ENCODE results near the gene AMOTL1.

Gene AMOTL1

DNA sequence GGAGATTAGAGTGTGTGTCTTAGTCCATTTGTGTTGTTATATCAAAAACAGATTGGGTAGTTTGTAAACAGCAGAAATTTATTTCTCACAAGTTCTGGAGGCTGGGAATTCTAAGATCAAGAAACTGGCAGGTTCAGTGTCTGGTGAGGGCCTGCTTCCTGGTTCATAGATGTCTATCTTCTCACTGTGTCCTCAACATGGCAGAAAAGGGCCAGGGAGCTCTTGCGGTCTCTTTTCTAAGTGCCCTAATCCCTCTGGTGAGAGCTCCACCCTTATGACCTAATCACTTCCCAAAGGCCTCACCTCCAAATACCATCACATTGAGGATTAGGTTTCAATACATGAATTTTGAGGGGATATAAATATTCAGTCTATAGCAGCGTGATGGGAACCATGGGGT, 25.5 kb upstream of the AMOTL1 start:
- no peak for DNase-seq

DNA sequence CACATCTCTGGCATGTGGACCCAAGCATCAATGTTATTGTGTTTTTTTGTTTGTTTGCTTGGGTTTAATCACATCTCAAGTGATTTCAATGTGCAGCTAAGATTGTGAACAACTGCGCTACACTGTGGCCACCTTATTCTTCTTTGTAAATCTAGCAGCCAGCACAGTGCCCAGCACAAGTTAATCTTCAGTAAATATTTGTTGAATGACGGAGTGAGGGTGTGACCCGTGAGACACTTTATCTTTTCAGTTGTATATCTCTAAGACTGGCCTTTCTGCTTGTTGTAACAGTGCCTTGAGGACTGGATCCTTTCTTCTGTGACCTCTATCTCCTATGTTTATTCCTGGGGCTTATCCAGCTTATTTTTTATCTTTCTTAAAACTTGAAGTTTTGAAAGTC, 21.4 kb upstream of the AMOTL1 start:
- DNase-seq, result no peak

DNA sequence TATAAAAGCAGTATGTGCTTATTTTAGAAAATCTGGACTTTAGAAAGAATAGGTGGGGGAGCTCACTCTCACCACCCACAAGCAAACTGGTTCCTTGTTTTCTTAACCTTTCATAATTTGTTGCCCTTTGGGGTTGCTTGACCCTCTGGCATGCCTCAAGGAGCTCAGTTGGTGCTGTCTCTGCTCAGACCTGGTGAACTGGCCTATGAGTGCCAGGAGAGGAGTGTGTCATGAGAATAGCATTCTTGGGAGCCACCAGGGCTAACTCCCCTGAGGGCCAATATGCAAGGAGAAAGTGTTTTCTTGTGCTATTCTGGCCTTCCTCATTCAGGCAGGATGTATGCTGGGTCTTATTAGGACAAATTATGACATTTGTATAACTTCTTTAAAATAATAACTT, 21.0 kb upstream of the AMOTL1 start:
- no peak for DNase-seq

DNA sequence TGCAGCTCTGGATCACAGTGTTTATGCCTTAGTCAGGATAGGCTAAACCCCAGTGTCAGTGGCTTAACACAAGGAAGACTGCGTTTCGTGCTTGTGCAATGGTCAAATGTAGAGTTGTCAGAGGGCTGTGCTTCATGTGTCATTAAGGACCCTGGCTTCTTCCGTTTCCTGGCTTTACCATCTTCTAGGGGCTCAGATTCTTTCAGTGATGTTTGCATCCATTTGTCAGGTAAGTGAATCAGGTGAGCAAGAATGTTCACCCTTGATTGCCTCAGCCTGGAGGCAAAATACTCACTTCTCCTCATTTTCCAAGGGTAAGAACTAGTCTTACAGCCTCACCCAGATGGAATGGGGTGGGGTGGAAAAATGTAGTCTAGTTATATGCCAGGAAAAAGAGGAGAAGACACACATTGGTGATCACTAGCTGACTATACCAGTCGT, 20.5 kb upstream of the AMOTL1 start:
- no peak for DNase-seq

DNA sequence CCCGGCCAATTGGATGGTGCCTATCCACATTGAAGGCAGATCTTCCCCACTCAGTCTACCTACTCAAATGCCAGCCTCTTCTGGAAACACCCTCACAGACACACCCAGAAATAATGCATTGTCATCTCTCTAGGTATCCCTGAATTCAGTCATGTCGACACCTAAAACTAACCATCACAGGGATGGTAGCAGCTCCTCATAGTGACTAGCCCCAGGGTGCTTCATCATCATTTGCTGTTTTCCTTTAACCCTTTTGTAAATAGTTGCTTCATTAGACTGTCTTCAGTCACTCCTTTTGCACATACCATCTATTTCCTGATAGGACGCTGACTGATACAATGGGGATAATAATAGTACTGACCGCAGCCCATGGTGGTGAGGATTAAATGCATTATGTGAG, 18.8 kb upstream of the AMOTL1 start:
- no peak for DNase-seq

DNA sequence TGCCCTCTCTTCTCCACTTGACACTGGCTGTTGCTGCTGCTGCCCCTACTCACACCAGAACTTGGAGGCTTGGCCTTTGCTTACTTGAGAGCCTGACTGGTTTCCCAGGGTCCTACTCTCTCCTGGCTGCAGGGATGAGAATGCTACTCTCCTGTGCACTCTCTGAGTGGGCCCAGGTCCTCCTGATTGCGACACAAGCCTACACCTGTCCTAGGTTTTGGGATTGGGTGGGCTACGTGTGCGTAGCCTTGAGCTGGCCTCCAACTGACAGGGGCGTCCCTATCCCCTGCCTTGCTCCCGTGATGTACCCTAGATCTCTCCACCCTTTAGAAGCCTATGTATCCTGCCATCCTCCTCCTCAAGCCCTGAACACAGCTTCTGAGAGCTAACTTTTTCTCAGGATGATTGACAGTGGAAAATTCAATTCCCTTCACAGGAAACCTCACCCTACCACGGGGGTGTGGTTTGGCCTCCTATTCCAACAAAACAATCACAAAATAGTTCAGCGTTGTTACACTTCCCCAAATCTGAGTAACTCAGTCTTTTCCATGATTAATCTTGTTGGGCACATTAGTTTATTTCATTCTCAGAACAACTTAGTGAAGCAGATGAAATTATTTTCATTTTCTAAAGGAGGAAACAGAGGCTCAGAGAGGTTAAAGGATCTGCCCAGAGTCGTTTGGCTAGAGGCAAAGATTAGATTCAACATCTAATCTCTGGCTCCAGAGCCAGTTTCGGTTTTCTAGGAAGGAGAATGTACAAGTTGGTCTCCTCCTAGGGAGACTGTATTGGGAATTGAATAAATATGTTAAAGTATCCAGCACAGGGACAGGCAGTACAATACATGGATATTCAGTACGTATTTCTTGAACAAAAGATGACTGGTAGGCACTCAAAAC, 17.6 kb upstream of the AMOTL1 start:
- no peak for DNase-seq

DNA sequence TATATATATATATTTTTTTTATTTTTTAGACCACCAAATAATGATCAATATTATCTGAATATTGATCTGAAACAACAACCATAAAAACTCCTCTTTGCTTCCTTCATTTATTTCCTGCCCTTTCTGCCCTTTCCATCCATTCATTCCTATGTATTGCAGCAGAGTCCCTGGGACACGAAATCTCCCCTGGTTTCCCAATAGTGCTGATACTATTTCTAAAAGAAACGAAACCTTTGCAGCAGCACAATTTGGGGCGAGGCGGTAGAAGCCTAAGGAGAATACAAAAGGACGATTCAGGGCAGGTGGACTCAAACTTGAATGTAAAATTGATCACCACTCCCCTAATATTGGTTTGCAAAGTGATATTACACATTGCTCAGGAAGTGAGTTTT, 16.9 kb upstream of the AMOTL1 start:
- DNase-seq, result no peak

DNA sequence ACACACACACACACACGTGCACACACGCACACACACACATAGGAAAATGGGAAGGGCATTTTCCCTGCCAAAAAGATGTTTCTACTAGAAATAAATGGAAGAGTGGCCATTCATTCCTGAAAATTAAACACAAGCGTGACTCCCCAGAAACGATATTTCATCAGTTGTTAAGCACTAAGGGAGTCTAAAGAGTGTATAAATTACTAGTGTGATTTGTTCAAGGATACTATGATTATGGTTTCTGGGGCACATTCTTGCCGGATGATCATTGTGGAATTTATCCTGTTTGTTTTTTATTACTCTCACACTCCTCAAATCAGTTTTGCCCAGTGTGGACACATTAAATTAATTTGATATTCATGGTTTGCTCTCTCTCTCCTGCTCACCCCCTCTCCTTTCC, 16.4 kb upstream of the AMOTL1 start:
- no peak for DNase-seq

DNA sequence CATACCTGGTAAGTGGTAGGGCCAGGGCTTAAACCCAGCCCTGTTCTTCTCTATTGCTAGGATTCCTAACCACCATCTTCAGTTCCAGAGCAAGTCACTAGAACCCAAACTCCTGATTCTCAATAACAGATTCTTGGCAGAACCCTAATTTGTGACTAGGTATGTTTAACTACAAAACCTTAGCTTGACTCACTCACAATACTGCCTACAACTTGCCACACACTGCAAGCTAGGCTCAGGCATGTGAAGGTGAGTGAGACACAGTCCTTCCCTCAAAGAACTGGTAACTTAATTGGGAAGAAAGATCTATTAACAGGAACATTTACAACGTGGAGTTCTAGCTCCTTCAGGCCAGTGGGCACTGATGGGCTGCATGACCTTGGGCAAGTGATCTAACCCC, 14.5 kb upstream of the AMOTL1 start:
- no peak for DNase-seq

DNA sequence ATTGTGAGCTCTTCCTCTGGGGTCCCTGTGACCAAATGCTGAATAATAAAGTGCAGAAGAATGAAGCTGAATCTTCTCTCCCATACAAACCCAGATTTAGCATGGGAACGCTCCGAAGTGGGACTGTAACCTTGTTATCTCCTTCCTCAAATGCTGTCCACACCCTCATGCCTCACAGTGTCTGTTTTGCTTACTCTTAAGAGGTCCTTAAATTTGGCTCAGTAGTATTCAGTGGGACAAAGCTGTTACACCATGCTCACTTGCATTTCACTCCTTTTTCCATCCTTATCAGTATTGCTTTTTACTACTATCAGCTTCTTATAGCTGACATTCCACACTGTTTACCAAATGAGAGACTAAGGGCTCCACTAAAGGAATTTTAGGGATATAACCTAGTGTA, 13.8 kb upstream of the AMOTL1 start:
- DNase-seq, result no peak

DNA sequence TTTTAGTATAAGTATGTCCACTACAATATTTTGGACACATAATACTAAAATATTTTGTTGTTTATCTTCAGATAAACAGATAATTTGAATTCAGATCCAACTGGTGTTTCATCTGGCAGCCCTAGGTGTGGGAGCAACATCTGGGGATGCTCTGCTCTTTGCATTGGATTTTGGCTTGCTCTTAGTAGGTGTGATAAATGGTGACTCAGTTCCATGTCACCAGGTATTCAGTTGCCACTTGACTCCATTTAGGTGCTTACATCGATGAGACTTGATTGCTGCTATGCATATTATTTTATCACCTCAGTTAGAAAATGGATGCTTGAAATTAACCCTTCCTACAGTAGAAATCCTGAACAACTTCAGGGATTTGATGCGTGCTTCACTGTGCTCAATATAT, 13.3 kb upstream of the AMOTL1 start:
- no peak for DNase-seq

DNA sequence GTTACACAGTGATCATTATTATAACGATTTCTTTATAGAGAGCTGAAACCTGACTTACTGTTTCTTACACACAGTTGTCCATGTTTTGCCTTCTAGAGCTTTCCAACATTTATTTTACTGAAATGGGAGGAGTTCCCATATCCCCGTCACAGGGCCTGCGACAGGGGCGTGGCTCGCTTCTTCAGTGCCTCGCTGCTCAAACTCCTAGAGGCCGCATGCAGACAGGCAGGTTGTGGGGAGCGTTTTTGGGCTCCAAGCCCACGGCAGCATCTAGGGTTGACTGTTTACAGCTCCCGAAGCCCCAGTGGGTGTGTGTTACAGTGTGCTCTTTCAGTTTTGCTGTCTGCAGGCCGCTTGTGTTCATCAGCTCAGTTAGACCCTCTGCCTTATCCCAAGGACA, 12.7 kb upstream of the AMOTL1 start:
- DNase-seq, result no peak

DNA sequence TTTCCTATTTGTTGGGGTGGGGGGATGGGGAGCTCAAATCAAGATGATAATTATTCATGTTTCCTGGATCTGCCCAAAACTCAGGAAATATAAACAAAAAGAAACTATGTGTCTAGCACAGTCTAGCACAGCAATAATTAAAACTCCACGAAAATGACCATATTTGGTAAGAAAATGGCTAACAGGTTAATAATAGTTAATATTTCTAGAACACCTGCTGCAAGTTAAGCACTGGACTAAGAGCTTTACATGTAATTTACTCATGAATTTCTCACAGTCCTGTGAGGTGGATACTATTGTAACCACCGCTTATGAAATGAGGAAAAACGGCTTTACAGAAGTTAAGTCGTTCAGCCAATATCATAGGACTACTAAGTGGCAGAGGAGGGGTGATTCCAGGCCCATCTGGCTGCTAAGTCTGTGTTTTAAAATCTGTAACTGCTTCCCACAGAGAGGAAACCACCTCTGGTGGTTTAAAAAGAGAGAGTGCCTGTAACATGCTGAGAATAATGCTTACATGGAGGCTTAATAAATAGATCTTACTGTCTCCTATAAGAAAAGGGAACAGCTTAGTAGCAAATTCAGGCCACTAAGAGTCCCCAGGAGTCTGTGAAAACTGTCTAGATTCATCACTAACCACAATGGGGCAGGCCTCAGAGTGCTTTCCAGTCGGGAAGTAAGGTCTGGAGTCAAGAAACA, 11.0 kb upstream of the AMOTL1 start:
- no peak for DNase-seq

DNA sequence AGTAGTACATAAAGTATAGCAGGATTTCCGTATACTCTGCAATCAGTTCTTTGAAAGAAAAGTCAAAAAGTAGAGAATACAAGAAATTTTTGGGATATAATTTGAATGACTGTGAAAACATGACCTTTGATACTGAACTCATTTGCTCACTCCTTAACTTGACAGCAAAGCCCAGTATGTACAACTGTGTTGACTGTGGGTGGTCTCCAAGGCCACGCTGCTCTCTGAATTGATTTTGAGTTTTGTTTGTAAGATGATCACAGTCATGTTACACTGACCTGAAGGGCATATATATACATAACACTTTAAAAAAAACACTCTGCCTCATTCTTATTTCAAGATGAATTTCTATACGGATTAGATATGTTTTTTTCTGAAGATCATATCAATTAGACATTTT, 9.5 kb upstream of the AMOTL1 start:
- DNase-seq, result no peak

DNA sequence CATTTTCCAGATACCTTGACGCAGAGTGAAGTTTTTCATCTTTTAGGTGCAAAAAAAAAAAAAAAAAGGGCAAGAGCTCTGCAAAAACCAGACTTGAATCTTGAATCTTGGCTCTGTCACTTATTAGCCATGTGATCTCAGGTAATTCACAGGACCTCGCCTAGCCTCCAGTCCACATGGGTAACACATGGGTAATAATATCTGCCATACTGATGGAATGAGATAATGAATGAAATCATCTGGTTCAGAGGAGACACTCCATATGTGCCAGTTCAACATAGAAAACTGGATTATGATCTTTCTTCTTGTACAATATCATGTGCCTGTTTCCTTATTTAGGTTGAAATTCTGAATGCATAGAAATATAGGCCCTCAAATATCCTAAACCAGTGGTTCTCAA, 8.6 kb upstream of the AMOTL1 start:
- no peak for DNase-seq

DNA sequence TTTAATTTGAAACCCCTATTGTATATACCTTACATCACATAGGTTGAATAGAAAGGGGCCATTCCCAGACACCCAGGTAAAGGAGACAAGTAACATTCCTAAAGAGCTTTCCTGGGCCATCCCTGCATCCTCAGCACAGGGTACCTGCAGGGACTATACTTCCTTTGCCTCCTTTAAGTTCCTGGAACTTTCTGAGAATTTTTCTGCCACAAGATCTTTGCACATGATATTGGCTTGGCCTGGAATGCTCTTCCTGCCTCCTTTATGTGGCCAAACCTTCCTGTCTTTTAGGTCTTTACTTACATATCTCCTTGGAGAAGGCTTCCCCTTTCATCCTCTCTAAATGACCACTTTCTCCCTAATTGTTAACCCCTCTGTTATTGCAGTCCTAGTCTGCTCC, 7.9 kb upstream of the AMOTL1 start:
- no peak for DNase-seq

DNA sequence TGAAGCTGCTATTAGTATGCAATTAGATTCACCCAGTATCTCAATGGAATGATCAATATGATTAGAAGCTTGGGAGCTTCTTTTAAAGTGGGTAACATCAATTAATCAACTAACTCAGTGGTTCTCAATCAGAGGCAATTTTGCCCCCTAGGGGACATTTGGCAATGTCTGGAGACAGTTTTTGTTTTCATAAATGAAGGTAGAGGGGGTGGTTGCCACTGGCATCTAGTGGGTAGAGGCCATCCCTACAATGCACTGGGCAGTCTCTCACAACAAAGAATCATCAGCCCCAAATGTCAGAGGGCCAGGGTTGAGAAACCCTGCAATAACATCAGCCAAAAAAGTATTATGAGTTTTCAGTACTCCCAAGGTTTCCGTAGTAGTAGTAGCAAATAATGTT, 5.9 kb upstream of the AMOTL1 start:
- no peak for DNase-seq

DNA sequence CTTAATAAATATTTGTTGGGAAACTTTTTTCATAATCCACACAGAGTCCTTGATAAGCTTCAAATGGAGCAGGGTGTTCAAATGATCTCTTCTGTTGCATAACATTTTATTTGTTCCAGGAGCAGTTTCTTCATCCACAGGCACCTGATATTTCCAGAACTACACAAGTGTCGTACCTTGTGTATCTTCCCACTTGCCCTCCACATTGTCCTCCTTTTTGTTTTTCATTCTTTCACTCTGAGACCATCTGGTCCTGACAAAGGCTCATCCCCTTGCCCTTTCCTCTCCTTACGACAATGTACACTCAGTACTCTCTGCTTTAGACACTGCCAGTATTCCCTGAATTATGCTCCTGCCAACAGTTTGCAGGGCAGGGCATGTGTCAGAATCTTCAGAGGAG, 5.2 kb upstream of the AMOTL1 start:
- DNase-seq, result no peak

DNA sequence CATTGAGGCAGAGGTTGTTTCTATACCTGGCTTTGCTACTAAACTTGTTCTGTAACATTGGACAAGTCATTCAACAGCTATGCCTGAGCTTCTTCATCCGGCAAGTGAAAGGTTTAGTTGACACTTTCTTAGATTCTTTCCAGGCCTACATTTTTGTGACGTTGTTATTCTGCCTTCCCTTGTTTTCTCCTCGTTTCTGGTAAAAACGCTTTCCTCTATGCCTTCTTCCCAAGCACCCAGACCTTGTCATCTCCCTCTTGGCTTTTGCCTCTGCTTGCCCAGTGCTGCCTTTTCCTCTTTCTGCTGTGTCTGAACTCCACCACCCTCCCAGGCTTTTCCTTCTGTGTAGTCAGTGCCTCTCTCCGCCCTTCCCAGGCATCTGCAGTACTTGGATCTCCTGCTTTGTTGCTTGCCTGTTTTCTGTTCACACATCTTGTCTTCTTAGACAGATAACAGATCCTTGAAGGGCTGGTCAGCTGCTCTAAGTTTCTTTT, 1.4 kb upstream of the AMOTL1 start:
- DNase-seq, result no peak

DNA sequence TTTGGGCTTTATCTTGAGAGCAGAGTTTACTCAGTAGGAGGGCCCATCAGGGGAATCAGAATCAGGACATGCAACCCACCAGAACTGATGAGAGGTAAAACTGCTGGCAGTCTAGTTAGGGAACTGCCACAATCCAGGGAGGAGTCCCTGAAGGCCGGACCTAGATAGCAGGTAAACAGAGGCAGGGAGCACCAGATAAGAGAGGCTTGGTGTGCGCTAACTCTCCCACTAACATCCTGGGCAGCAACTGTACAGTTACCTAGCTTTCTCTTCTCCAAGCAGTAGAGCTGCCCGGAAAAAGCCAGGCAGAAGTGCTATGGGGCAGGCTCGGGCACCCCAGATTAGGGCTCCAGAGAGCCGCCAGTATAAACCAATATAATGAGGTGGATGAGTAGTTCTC, 865 bp upstream of the AMOTL1 start:
- DNase-seq, result no peak

DNA sequence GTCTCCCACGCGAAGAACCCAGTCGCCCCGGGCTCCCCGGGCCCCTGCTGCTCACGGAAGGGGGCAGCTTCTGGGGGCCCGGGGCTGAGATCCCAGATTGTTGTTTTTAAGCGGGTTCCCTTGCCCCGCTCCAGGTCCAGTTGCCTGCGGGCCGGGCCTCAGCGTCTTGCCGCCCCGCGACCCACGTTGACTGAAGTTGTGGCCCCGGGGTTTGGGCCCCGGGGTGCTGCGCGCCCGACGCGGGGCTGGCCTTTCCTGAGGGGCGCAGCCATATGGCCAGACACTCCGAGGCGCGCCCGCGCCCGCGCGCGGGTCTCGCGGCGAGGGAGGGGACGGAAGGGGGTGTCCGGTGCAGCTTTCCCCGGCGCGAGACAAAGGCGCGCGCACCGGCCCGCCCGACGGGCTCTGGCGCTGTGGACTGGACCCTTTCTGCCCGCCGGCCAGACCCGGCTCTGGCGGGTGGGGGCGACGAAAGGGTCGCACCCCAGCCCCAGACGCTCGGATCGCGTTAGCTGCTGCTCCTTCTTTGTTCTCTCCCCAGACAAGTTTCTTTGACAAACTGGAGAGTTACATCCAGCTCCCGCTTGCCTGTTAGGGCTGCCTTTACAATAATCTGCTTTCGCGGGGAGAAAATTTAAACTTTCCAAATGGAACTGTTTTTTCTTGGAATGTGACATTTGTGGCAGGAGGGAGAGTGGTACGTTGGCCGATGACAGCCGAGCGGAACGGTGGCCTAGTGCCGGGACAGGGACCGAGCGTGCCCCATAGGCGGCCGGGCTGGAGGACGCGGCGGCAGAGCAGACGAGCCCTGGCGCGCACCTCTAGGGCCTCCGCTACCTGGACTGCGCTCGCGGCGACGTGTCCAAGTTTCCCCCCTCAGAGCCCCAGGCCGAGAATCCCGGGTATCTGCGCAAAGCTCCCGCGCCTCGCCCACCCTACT, 716 bp downstream of the AMOTL1 start:
- DNase-seq, result peak; percentile 19

DNA sequence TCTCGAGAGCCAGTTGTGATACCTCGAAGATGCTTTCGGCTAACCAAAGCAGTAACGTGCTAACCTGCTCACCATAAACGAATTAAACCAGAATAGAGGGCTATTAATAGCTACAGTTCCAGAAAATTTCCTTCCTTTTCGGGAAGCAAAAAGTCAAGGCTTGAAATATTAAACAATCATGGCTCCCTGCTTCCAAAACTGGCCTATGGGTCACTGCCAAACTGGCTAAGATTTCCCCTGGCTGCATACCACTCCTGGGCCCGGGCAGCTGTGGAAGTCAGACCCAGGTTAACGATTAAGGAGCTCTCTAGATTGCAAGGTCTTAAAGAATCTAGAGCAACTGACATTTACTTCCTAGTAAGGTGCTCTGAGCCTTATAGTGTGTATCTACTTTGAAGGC, 1.7 kb downstream of the AMOTL1 start:
- peak; percentile 22 for DNase-seq

DNA sequence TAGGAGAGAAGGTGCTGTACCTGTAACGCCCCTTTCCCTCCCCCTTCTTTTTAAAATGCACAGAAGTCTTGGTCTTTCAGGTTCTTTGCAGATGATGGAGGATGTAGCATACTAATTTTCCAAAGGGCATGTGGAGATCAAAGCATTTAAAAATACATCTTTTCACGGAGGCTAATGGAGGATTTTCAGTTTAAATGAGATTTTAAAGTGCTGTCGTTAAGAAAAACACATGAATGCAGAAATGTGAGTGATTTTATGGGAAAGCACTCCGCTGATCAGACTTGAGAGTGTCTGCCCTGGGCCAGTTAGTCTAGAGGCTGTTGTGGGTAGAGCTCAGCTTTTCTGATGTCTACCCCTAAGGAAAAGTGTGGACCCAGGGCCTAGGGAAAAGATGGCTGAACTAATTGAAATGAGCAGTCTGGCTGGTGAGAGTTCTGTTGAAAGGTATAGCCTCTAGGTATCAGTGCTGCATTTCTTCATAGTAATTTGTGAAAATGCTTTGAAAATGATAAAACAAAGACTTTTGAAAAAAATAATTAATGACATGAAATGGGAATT, 2.5 kb downstream of the AMOTL1 start:
- no peak for DNase-seq
